Keratinocyte (primary cell): ENCODE results near the gene INHA. TPM values are rescaled to one million over a fixed set of nuclear protein-coding genes. Genes with fewer than 3 reads are reported as not detected.

Source experiments
- DNase-seq: peaks from one replicate; pipeline ENCODE4 v3.0.0-alpha.2; 2011; ENCODE audit warnings: low read depth, missing footprints, low spot score
- FAIRE-seq: peaks from 2 replicates; lab custom pipeline; 2011; peaks lifted over from hg19 to GRCh38; lab: Jason Lieb, UNC
- H2AFZ ChIP-seq: 2 replicates; pipeline ENCODE4 v1.6.0; 2012; ENCODE audit warnings: low read length, control low read depth, inconsistent platforms; ENCODE audit not compliant: control insufficient read depth
- H3K27ac ChIP-seq: 2 replicates; pipeline ENCODE4 v1.5.1; 2011; ENCODE audit warnings: low read length; ENCODE audit not compliant: control insufficient read depth, insufficient read depth
- H3K27me3 ChIP-seq: 3 replicates; pipeline ENCODE4 v1.6.0; 2011; ENCODE audit warnings: low read length; ENCODE audit not compliant: control insufficient read depth, insufficient read depth; ENCODE audit errors: extremely low read depth
- H3K36me3 ChIP-seq, 2 experiments: 2 replicates in 1 of 2; 3 replicates in 1 of 2; pipeline ENCODE4 v1.5.1; 2011; ENCODE audit warnings: low read length in 2 of 2, mild to moderate bottlenecking in 1 of 2; ENCODE audit not compliant: control insufficient read depth in 2 of 2, insufficient read depth in 2 of 2; ENCODE audit errors: extremely low read depth in 1 of 2
- H3K4me1 ChIP-seq: 3 replicates; pipeline ENCODE4 v1.5.1; 2011; ENCODE audit warnings: low read length; ENCODE audit not compliant: control insufficient read depth, insufficient read depth; ENCODE audit errors: extremely low read depth
- H3K4me2 ChIP-seq: 3 replicates; pipeline ENCODE4 v1.6.0; 2011; ENCODE audit warnings: low read depth, low read length; ENCODE audit not compliant: control insufficient read depth, insufficient read depth; ENCODE audit errors: extremely low read depth
- H3K4me3 ChIP-seq, 3 experiments: fragments of 200-600 bp in 1 of 3; sonication (generic) in 1 of 3; 2 replicates in 2 of 3; 3 replicates in 1 of 3; pipeline ENCODE4 v1.5.1; 2011 to 2016; ENCODE audit warnings: low read length in 3 of 3, mild to moderate bottlenecking in 3 of 3, control low read depth in 2 of 3, inconsistent platforms in 1 of 3, low read depth in 1 of 3, mixed read lengths in 1 of 3, mixed run types in 1 of 3, moderate library complexity in 1 of 3; ENCODE audit not compliant: control insufficient read depth in 2 of 3, insufficient read depth in 2 of 3; ENCODE audit errors: extremely low read depth in 1 of 3
- H3K79me2 ChIP-seq: 2 replicates; pipeline ENCODE4 v1.6.0; 2012; ENCODE audit warnings: low read length; ENCODE audit not compliant: control insufficient read depth, insufficient read depth
- H3K9ac ChIP-seq: 3 replicates; pipeline ENCODE4 v1.6.0; 2011; ENCODE audit warnings: low read length; ENCODE audit not compliant: control insufficient read depth, insufficient read depth; ENCODE audit errors: extremely low read depth
- H3K9me1 ChIP-seq: 3 replicates; pipeline ENCODE4 v1.6.0; 2011; ENCODE audit warnings: low read length; ENCODE audit not compliant: control insufficient read depth, insufficient read depth; ENCODE audit errors: extremely low read depth
- H3K9me3 ChIP-seq: 2 replicates; pipeline ENCODE4 v1.5.1; 2012; ENCODE audit warnings: low read depth, low read length; ENCODE audit not compliant: control insufficient read depth
- H4K20me1 ChIP-seq: 3 replicates; pipeline ENCODE4 v1.6.0; 2011; ENCODE audit warnings: low read length; ENCODE audit not compliant: control insufficient read depth, insufficient read depth; ENCODE audit errors: extremely low read depth
- EZH2 ChIP-seq: IDR thresholded peaks from one replicate; pipeline ENCODE4 v1.6.1; 2012; ENCODE audit warnings: inconsistent platforms, mild to moderate bottlenecking, low read length, moderate library complexity
- dilution Hi-C: fragments of 300-500 bp; cut with MboI; formaldehyde crosslinking; loops from one replicate; pipeline ENCODE4 v1.7.0; 2020; ENCODE audit warnings: low sequenced_read_pairs; ENCODE audit not compliant: extremely low pct_ligation_motif_present
- polyA plus RNA-seq, 5 experiments: library from polyadenylated mRNA; depleted of rRNA in 3 of 5; stranded (reverse) in 3 of 5; stranded (forward) in 1 of 5; unstranded in 1 of 5; fragments of >200 nt; gene quantifications; 1 replicate in 1 of 5; 2 replicates in 3 of 5; 3 replicates in 1 of 5; pipeline versions ENCODE4 v1.2.1 to v1.2.3, GENCODE V29; 2011 to 2012; ENCODE audit warnings: missing spikeins in 2 of 5, low read depth in 1 of 5, low replicate concordance in 1 of 5
- TF ChIP-seq, protein P1 (sequence below), 3 experiments: IDR thresholded peaks in 1 of 3; conservative IDR thresholded peaks in 1 of 3; optimal IDR thresholded peaks in 1 of 3; 2 replicates in 2 of 3; 3 replicates in 1 of 3; pipeline versions ENCODE3 to v1.5.1; 2011; ENCODE audit warnings: low read length in 3 of 3, mild to moderate bottlenecking in 3 of 3, moderate library complexity in 2 of 3, control low read depth in 1 of 3, inconsistent platforms in 1 of 3; ENCODE audit not compliant: insufficient read depth in 2 of 3; ENCODE audit errors: extremely low read depth in 1 of 3

Gene INHA
- polyA plus RNA-seq, 1 donor (not counting 4 experiments of a cell fraction or from before 2014, with no cell fraction given), result 0.18 TPM

DNA sequence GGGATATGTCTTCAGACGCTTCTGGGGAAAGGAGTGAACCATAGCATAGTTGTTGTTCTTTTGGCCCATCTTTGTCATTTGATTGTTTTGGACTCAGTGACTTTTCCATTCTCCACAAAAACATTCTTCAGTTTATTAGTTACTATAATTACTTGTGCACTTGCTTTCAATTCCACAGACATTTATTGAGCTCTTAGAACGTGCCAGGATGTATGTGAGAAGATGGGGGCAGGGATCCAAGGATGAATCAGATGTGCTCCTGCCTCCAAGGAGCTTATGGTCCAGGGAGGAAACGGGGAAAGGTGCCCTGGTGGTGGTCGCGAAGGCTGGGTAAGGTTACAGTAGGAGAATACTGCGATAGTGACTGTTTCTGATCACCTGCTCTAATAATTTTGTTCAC, 48.4 kb downstream of the INHA start:
- H3K9me3 ChIP-seq, result no peaks in the 10 kb centered on the region
- H3K4me1 ChIP-seq, result no peaks in the 10 kb centered on the region
- no peak overlapping the region for H3K4me3 ChIP-seq
- H3K79me2 ChIP-seq, result no peaks in the 10 kb centered on the region
- no peak overlapping the region for H2AFZ ChIP-seq
- dilution Hi-C loops, result no loop called here
- H3K9me1 ChIP-seq, result no peaks in the 10 kb centered on the region
- FAIRE-seq (no peak), DNase-seq (no peak)
- no peaks in the 10 kb centered on the region for H4K20me1 ChIP-seq
- H3K27me3 ChIP-seq, result no peaks in the 10 kb centered on the region
- H3K36me3 ChIP-seq, result peaks cover under 1 to 6% of the 10 kb centered on the region in 2 experiments
- no peak overlapping the region for H3K27ac ChIP-seq
- H3K9ac ChIP-seq, result no peak overlapping the region
- H3K4me2 ChIP-seq, result no peak overlapping the region
- no peak for TF ChIP-seq EZH2
- TF ChIP-seq, protein P1, sequence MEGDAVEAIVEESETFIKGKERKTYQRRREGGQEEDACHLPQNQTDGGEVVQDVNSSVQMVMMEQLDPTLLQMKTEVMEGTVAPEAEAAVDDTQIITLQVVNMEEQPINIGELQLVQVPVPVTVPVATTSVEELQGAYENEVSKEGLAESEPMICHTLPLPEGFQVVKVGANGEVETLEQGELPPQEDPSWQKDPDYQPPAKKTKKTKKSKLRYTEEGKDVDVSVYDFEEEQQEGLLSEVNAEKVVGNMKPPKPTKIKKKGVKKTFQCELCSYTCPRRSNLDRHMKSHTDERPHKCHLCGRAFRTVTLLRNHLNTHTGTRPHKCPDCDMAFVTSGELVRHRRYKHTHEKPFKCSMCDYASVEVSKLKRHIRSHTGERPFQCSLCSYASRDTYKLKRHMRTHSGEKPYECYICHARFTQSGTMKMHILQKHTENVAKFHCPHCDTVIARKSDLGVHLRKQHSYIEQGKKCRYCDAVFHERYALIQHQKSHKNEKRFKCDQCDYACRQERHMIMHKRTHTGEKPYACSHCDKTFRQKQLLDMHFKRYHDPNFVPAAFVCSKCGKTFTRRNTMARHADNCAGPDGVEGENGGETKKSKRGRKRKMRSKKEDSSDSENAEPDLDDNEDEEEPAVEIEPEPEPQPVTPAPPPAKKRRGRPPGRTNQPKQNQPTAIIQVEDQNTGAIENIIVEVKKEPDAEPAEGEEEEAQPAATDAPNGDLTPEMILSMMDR (optimal IDR thresholded peaks at IDR 0.05 in 1 of 3, IDR thresholded peaks at IDR 0.05 in 1 of 3, conservative IDR thresholded peaks at IDR 0.05 in 1 of 3; ENCODE audit: extremely low read depth in 1 of 3, insufficient read depth in 2 of 3, low read length in 3 of 3), result no peak

DNA sequence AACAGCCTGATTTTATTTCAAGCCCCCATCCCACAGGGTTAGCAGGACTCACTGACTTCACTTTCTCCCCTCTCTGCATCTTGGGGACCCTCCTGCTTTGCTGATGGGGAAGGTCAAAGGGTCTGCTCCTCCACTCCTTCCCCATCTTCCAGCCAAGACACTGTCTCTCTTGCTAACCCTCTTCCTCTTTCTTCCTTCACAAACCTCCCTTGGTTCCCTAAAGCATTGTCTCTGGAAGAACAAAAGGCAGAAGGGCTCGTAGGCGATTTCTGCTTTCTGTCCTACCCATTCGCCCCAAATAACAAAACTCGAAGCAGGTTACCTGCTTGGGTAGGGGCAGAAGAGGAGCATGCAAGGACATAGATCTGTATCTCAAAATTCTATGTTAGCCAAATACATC, 49.8 kb downstream of the INHA start:
- no peak for DNase-seq
- dilution Hi-C loops, result no loop called here
- Histone ChIP-seq H3K4me1 (peaks cover 1% of the 10 kb centered on the region), H3K9me1 (no peaks in the 10 kb centered on the region), H4K20me1 (no peaks in the 10 kb centered on the region), H3K27ac (no peak overlapping the region), H3K36me3 (no peaks in the 10 kb centered on the region), H3K4me2 (no peak overlapping the region), H3K27me3 (no peaks in the 10 kb centered on the region), H3K4me3 (no peak overlapping the region), H3K9me3 (no peaks in the 10 kb centered on the region), H3K9ac (no peak overlapping the region), H2AFZ (no peak overlapping the region), H3K79me2 (no peaks in the 10 kb centered on the region)
- no peak for FAIRE-seq
- TF ChIP-seq, protein P1 (optimal IDR thresholded peaks at IDR 0.05 in 1 of 3, IDR thresholded peaks at IDR 0.05 in 1 of 3, conservative IDR thresholded peaks at IDR 0.05 in 1 of 3; ENCODE audit: extremely low read depth in 1 of 3, insufficient read depth in 2 of 3, low read length in 3 of 3), result no peak
- no peak for TF ChIP-seq EZH2
